Activated CD4-positive, alpha-beta memory T cell treated with anti-CD3 and anti-CD28 coated beads for 36 hours (primary cell): ENCODE results near the gene PALM2AKAP2. TPM values are rescaled to one million over a fixed set of nuclear protein-coding genes. Genes with fewer than 3 reads are reported as not detected.

Experiments used
- CTCF ChIA-PET: fragments of 350-600 bp; sonication (Branson Sonifier 250); formaldehyde crosslinking; loops from one replicate; lab custom pipeline; 2021; ENCODE audit warnings: antibody characterized with exemption, inconsistent platforms; lab: Charles Lee
- POLR2A ChIA-PET: fragments of 350-600 bp; sonication (Branson Sonifier 250); formaldehyde crosslinking; loops from one replicate; lab custom pipeline; 2021; ENCODE audit warnings: antibody characterized with exemption; lab: Charles Lee
- DNase-seq: peaks from one replicate; pipeline ENCODE4 v3.0.0-alpha.2; 2020
- H3K27ac Mint-ChIP-seq: one replicate; pipeline ENCODE4 v1.8.0; 2021; ENCODE audit warnings: mixed read lengths
- H3K27me3 Mint-ChIP-seq: one replicate; pipeline ENCODE4 v1.8.0; 2021; ENCODE audit warnings: mixed read lengths
- H3K36me3 Mint-ChIP-seq: one replicate; pipeline ENCODE4 v1.8.0; 2021; ENCODE audit warnings: mixed read lengths
- H3K4me1 Mint-ChIP-seq: one replicate; pipeline ENCODE4 v1.8.0; 2021; ENCODE audit warnings: low read depth, mixed read lengths
- H3K4me3 Mint-ChIP-seq: one replicate; pipeline ENCODE4 v1.8.0; 2021; ENCODE audit warnings: mild to moderate bottlenecking, mixed read lengths
- H3K9me3 Mint-ChIP-seq: one replicate; pipeline ENCODE4 v1.8.0; 2021; ENCODE audit warnings: mixed read lengths
- intact Hi-C: fragments of 100-400 bp; cut with micrococcal nuclease; formaldehyde crosslinking; loops from one replicate; pipeline ENCODE4 v1.15.1; 2023
- total RNA-seq, 2 experiments: library from RNA; stranded (reverse); gene quantifications; one replicate each; pipeline ENCODE4 v1.2.3, GENCODE V29; 2021

The PALM2AKAP2 gene
- total RNA-seq, 2 experiments from 2014 or later, result 0.36 TPM; not detected in 1

DNA sequence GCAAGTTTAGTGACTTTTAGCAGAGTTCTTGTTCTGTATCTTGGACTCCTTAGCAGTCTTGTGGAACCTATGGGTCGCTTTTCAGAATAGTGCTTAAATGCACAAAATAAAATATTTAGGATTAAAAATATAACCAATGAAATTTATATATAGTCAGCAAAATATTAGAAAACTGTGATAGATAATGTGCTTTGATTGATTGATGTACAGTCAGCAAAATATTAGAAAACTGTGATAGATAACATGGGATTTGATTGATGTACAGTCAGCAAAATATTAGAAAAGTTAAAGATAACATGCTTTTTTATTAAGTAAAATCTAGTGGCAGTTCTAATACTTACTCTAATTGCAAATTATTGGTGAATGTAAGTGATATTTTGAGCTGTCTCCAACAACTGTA lies 16.1 kb downstream of the PALM2AKAP2 start:
- ChIA-PET POLR2A (no interaction called here), CTCF (no interaction called here)
- Mint-ChIP-seq H3K36me3 (no peaks in the 10 kb centered on the region), H3K4me3 (no peak overlapping the region), H3K9me3 (no peaks in the 10 kb centered on the region), H3K27ac (no peak overlapping the region), H3K4me1 (no peaks in the 10 kb centered on the region), H3K27me3 (peaks cover 2% of the 10 kb centered on the region)
- DNase-seq, result no peak
- intact Hi-C loops, result no loop called here

DNA sequence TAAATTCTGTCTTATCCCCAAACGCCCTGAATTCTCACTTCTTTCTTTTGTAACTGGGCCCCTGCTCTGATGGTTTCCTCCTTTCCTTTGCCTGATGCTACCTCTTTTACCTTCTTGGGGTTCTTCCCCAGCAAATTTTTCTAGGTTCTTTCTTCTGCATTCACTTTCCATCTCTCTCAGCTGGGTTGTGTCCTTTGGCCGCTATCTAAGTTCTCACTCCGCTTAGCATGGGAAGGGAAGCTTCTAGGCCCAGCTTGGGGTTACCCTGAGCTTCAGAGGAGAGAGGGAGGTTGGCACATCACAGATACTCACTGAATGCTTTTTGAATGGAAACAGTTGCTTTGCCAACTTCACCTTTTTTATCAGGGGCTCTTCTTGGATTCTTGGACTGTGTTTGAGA lies 17.0 kb downstream of the PALM2AKAP2 start:
- Mint-ChIP-seq H3K4me3 (no peak overlapping the region), H3K4me1 (no peaks in the 10 kb centered on the region), H3K27ac (no peak overlapping the region), H3K9me3 (no peaks in the 10 kb centered on the region), H3K27me3 (peaks cover 2% of the 10 kb centered on the region), H3K36me3 (no peaks in the 10 kb centered on the region)
- intact Hi-C loops, result no loop called here
- POLR2A ChIA-PET, result no interaction called here
- CTCF ChIA-PET, result no interaction called here
- no peak for DNase-seq

DNA sequence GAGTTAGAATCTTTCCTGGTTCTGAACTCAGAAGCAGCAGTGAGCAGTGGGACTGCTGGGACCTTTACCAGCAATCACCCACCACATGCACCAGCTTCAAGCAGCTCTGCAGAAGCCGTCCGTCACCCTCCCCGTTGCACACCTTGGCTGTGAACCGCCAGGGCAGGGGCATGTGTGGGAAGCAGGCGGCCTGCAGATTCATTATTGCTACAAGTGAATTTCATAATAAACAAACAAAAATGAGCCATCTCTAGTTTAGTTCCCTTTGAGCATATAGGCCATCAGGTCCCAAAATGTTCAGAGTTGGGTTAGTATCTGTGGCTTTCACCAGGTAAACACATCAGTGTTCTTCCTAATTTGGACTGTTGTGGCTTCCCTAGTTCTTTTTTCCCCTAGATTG lies 17.5 kb downstream of the PALM2AKAP2 start:
- intact Hi-C loops, result no loop called here
- Mint-ChIP-seq H3K9me3 (no peaks in the 10 kb centered on the region), H3K36me3 (no peaks in the 10 kb centered on the region), H3K4me3 (no peak overlapping the region), H3K27ac (no peak overlapping the region), H3K27me3 (peaks cover 2% of the 10 kb centered on the region), H3K4me1 (no peaks in the 10 kb centered on the region)
- no peak for DNase-seq
- ChIA-PET POLR2A (no interaction called here), CTCF (no interaction called here)

DNA sequence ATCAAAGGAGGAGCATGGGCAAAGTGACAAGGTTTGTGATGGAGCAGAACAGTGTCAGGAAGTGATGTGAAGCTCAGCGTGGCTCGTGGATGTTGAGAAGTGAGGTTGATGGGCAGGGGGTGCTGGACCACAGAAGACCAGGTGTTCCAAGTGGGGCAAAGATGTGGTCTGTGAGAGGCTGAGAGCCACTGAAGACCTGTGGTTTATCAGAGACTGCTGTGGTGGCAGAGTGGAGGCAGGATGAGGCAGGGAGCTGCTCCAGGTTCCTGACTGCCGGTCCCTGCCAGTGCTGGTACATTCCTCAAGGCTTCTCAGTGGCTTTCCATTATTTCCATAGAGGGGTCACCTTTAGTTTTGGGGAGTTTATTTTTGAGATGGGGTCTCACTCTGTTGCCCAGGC lies 19.1 kb downstream of the PALM2AKAP2 start:
- H3K27me3 Mint-ChIP-seq, result peaks cover 2% of the 10 kb centered on the region
- no peaks in the 10 kb centered on the region for H3K9me3 Mint-ChIP-seq
- H3K4me1 Mint-ChIP-seq, result no peaks in the 10 kb centered on the region
- no peak for DNase-seq
- ChIA-PET POLR2A (no interaction called here), CTCF (no interaction called here)
- no peaks in the 10 kb centered on the region for H3K36me3 Mint-ChIP-seq
- intact Hi-C loops, result no loop called here
- H3K27ac Mint-ChIP-seq, result no peak overlapping the region
- H3K4me3 Mint-ChIP-seq, result no peak overlapping the region

DNA sequence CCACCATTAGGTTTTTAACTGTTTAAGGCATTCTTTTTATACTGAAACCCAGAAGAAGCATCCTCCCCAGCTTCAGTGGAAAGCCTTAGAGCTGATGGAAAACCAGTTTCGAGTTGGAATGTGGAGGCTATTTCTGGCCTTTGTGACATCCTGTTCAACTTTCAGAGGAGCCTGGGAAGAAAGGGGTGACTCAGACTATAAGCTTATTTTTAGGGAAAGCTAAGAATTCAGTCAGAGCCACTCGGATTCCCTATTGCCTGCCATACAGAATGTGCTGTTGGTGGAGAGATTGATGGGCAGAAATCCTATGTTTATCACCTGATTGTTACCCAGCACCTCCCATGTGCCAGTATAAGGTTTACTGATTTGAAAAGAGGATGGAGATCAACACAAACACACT lies 19.8 kb downstream of the PALM2AKAP2 start:
- H3K4me3 Mint-ChIP-seq, result no peak overlapping the region
- DNase-seq, result no peak
- no peak overlapping the region for H3K27ac Mint-ChIP-seq
- ChIA-PET CTCF (interaction anchor here (1.1 kb wide), 1 partner anchor 226 kb away, joined by 3 read pairs; no protein-coding TSS in a partner anchor), POLR2A (no interaction called here)
- H3K27me3 Mint-ChIP-seq, result peaks cover 2% of the 10 kb centered on the region
- H3K36me3 Mint-ChIP-seq, result no peaks in the 10 kb centered on the region
- no peaks in the 10 kb centered on the region for H3K4me1 Mint-ChIP-seq
- intact Hi-C loops, result no loop called here
- no peaks in the 10 kb centered on the region for H3K9me3 Mint-ChIP-seq

DNA sequence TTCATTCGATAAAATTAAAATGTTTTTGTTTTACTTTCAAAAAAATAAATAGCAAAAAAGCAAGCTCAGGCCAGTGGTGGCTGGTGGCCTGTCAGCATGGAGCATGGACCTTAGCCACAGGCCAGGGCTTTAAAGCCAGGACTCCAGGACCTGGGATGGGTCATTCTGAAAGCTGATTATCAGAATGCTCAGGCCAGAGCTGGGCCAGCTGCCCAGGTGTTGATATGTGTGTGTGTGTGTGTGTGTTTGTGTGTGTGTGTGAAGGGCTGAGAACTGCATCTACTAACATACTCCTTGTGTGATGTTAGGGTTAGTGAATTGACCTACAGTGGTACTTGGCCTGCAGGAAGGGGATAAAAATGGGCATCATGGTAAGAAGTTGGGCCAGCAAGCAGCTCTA lies 21.5 kb downstream of the PALM2AKAP2 start:
- no peak for DNase-seq
- peaks cover 2% of the 10 kb centered on the region for H3K27me3 Mint-ChIP-seq
- ChIA-PET CTCF (interaction anchor here (1.4 kb wide), 1 partner anchor 16 kb away, joined by 5 read pairs; no protein-coding TSS in a partner anchor), POLR2A (no interaction called here)
- H3K9me3 Mint-ChIP-seq, result no peaks in the 10 kb centered on the region
- H3K4me3 Mint-ChIP-seq, result no peak overlapping the region
- H3K36me3 Mint-ChIP-seq, result no peaks in the 10 kb centered on the region
- intact Hi-C loops, result no loop called here
- H3K27ac Mint-ChIP-seq, result no peak overlapping the region
- no peaks in the 10 kb centered on the region for H3K4me1 Mint-ChIP-seq

DNA sequence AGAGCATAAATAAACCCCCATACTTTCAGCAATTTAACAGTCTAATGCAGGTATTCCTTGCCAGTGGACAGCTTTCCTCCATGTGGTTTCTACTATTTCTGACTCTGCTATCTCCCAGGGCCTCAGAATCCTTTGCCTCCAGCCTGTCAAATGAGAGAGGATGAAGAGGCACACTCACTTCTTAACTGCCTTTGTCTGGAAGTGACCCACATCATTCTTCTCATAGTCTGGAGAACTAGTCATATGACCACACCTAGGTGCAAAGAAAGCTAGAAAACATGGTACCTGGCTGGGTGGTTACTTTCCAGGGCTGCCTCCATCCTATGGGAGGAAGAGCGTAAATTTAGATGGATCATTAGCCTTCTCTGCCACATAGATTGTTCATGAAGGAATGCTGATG lies 22.5 kb downstream of the PALM2AKAP2 start:
- no peak overlapping the region for H3K27ac Mint-ChIP-seq
- ChIA-PET POLR2A (no interaction called here), CTCF (interaction anchor here (1.4 kb wide), 1 partner anchor 15 kb away, joined by 5 read pairs; no protein-coding TSS in a partner anchor)
- peaks cover 2% of the 10 kb centered on the region for H3K27me3 Mint-ChIP-seq
- H3K36me3 Mint-ChIP-seq, result no peaks in the 10 kb centered on the region
- no peak for DNase-seq
- no peaks in the 10 kb centered on the region for H3K9me3 Mint-ChIP-seq
- intact Hi-C loops, result no loop called here
- H3K4me3 Mint-ChIP-seq, result no peak overlapping the region
- no peaks in the 10 kb centered on the region for H3K4me1 Mint-ChIP-seq

DNA sequence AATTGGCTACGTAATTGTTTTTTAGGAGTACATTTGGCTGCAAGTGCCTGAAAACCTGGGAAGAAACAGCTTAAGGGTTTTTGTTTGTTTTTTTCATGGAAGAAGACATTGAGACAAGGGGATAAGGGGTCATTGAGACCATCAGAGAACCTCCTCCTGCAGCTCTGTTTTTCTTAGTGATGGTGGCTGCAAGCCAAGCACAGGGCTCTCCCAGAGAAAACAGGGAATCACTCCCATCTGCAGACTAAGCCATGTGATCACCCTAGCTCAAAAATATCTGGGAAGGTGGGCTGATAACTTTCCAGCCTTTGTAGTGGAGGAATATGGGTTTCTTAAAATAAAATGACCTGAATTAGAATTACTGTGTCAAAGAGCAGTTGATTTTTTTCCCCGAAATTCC lies 25.1 kb downstream of the PALM2AKAP2 start:
- CTCF ChIA-PET, result interaction anchor here (2.6 kb wide), 1 partner anchor 12 kb away, joined by 8 read pairs; no protein-coding TSS in a partner anchor
- peaks cover 5% of the 10 kb centered on the region for H3K9me3 Mint-ChIP-seq
- intact Hi-C loops, result no loop called here
- no peak overlapping the region for H3K27ac Mint-ChIP-seq
- DNase-seq, result no peak
- H3K27me3 Mint-ChIP-seq, result no peaks in the 10 kb centered on the region
- no peaks in the 10 kb centered on the region for H3K4me1 Mint-ChIP-seq
- POLR2A ChIA-PET, result no interaction called here
- H3K4me3 Mint-ChIP-seq, result no peak overlapping the region
- H3K36me3 Mint-ChIP-seq, result no peaks in the 10 kb centered on the region

DNA sequence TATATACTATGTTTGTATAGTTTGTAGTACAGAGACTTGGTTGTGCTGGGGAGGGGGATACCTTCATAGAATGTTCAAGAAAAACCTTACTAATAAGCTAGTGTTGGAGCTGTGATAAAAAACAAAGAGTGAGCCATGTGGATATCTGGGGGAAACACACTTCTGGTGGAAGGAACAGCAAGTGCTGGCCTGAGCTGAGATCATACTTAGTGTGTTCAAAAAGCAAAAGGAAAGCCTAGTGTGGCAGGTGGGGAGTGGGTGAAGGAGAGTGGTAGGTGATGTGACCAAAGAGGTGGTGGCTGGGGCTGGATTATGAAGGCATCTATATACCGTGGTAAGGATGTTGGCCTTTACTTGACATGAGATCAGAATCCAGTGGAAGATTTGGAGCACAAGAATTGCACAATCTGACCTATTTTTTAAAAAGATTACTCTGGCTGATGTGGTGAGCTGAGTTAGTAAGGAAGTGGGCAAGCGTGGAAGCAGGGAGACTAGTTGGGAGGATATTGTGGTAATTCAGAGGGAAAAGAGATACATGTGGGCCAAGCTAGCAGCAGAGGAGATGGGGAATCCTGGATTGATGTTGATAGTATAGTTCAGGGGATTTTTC lies 26.6 kb downstream of the PALM2AKAP2 start:
- POLR2A ChIA-PET, result no interaction called here
- no peaks in the 10 kb centered on the region for H3K36me3 Mint-ChIP-seq
- no peak overlapping the region for H3K27ac Mint-ChIP-seq
- intact Hi-C loops, result no loop called here
- H3K4me1 Mint-ChIP-seq, result no peaks in the 10 kb centered on the region
- CTCF ChIA-PET, result interaction anchor here (0.7 to 2.6 kb wide), 2 partner anchors 10 to 375 kb away, joined by 3 to 8 read pairs; no protein-coding TSS in a partner anchor
- no peak for DNase-seq
- peaks cover 5% of the 10 kb centered on the region for H3K9me3 Mint-ChIP-seq
- peaks cover 2% of the 10 kb centered on the region for H3K27me3 Mint-ChIP-seq
- no peak overlapping the region for H3K4me3 Mint-ChIP-seq

DNA sequence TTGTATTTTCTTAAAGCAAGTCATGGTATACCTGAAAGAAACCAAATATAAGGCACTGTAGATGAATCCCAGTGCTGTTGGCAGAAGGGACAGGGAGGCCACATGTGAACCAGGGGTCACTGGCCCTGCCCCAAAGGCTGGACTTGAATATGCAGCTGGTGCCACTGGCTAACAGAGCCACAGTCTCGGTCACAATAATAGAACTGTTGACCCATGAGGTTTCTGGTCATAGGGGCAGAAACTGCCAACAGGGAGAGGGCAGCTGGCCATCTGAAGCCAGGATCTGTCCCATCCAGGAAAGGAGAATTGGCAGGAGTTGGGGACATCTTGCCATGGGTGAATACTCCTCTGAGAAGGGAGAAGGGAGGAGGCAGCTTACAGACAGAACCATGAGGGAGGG lies 31.9 kb downstream of the PALM2AKAP2 start:
- no peak for DNase-seq
- CTCF ChIA-PET, result interaction anchor here (0.7 kb wide), 1 partner anchor 406 kb away, joined by 3 read pairs; no protein-coding TSS in a partner anchor
- Mint-ChIP-seq H3K4me1 (no peaks in the 10 kb centered on the region), H3K36me3 (no peaks in the 10 kb centered on the region), H3K27ac (no peak overlapping the region), H3K4me3 (no peak overlapping the region), H3K27me3 (peaks cover 2% of the 10 kb centered on the region), H3K9me3 (peaks cover 5% of the 10 kb centered on the region)
- POLR2A ChIA-PET, result no interaction called here
- intact Hi-C loops, result no loop called here

DNA sequence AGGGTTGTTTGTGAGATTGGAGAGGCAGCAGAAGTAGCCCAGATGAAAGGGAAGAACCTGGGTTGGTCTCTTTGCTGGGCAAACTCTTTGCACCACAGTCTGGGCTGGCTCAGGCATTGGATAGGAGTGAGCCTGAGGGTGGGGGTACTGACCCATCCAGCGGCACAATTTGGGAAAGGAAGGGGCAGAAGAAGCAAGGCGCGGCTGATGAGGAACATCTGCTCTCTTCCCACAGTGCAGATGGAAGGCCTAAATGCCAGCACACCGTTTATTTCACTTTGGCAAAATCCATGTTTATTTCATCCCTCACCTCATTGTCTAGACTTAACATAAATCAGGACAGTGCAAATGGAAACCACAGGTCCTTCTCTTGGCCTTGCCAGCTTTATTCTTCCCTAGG lies 32.3 kb downstream of the PALM2AKAP2 start:
- no peaks in the 10 kb centered on the region for H3K4me1 Mint-ChIP-seq
- ChIA-PET POLR2A (no interaction called here), CTCF (no interaction called here)
- H3K4me3 Mint-ChIP-seq, result no peak overlapping the region
- intact Hi-C loops, result no loop called here
- H3K36me3 Mint-ChIP-seq, result no peaks in the 10 kb centered on the region
- no peak for DNase-seq
- H3K27me3 Mint-ChIP-seq, result peaks cover 2% of the 10 kb centered on the region
- H3K27ac Mint-ChIP-seq, result no peak overlapping the region
- peaks cover 5% of the 10 kb centered on the region for H3K9me3 Mint-ChIP-seq

DNA sequence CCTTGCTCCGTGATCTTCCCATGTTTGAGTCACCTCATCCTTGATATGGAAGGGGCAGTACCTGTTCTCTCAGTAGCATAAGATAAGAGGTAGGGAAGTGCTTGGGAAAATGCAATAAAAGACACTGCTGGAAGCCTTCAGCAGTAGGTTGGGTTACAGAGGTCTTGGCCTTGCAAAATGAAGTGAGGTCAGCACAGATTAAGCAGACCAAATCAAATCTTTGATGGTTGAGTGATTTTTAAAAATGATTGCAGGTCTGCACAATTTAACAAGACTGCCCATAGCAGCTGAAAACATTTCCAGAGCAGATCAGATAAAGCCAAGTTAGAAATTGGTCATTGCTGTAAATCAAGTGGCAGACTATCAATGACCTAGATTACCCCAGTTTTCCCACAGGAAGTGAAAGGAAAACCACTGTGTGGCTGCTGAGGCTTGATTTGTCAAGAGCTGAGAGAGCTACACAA lies 32.9 kb downstream of the PALM2AKAP2 start:
- Mint-ChIP-seq H3K9me3 (peaks cover 4% of the 10 kb centered on the region), H3K4me1 (no peaks in the 10 kb centered on the region), H3K27me3 (peaks cover 2% of the 10 kb centered on the region), H3K36me3 (no peaks in the 10 kb centered on the region), H3K4me3 (no peak overlapping the region), H3K27ac (no peak overlapping the region)
- intact Hi-C loops, result no loop called here
- CTCF ChIA-PET, result interaction anchor here (0.7 kb wide), 1 partner anchor 521 kb away, joined by 4 read pairs; no protein-coding TSS in a partner anchor
- no peak for DNase-seq
- POLR2A ChIA-PET, result no interaction called here

DNA sequence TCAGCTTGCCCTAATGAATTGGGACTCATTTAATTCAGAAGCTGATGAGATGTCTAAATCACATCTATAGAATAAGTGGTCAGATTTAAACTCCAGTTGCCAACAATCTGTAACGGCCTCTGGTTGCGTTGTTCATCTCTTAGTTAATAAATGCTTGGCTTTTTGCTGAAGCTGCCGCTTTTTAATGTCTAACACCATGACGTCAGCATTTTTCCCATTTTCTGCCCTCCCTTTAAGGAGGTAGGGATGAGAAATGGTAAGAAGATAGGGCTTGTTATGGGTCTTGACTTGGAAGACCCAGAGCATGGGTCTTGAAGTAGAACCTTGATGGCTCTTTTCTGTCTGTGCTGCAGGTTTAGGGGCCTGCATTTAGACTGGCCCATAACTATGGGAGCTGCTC lies 33.3 kb downstream of the PALM2AKAP2 start:
- POLR2A ChIA-PET, result no interaction called here
- no peak for DNase-seq
- intact Hi-C loops, result no loop called here
- Mint-ChIP-seq H3K4me1 (no peaks in the 10 kb centered on the region), H3K4me3 (no peak overlapping the region), H3K36me3 (no peaks in the 10 kb centered on the region), H3K9me3 (no peaks in the 10 kb centered on the region), H3K27me3 (peaks cover 4% of the 10 kb centered on the region), H3K27ac (no peak overlapping the region)
- CTCF ChIA-PET, result interaction anchor here (0.7 kb wide), 1 partner anchor 521 kb away, joined by 4 read pairs; no protein-coding TSS in a partner anchor
